Liver (tissue), 3 donors: ENCODE results near the gene LAMB3.

Experiments used
- GABPA ChIP-seq, 2 donors: IDR thresholded peaks in 1 of 2; conservative IDR thresholded peaks in 1 of 2; 2 replicates each; pipeline ENCODE4 v1.6.1; 2016; ENCODE audit warnings: antibody characterized with exemption in 2 of 2, mild to moderate bottlenecking in 1 of 2, moderate library complexity in 1 of 2
- NR2F2 ChIP-seq: IDR thresholded peaks from 2 replicates; pipeline ENCODE4 v1.6.1; 2016; ENCODE audit warnings: antibody characterized with exemption
- RAD21 ChIP-seq, 2 donors: IDR thresholded peaks; 2 replicates each; pipeline ENCODE4 v1.6.1; 2016; ENCODE audit warnings: antibody characterized with exemption in 2 of 2, mild to moderate bottlenecking in 2 of 2
- YY1 ChIP-seq: IDR thresholded peaks from 2 replicates; pipeline ENCODE4 v1.6.1; 2016; ENCODE audit warnings: antibody characterized with exemption, mild to moderate bottlenecking
- TF ChIP-seq, protein P1 (sequence below): fragments of 150-350 bp; IDR thresholded peaks from 2 replicates; pipeline ENCODE4 v1.5.1; 2017; ENCODE audit warnings: improper control_type of control experiment, low read depth, low read length; ENCODE audit not compliant: missing input control
- TF ChIP-seq, protein P2 (sequence below): IDR thresholded peaks from 2 replicates; pipeline ENCODE4 v1.6.1; 2016; ENCODE audit warnings: antibody characterized with exemption
- TF ChIP-seq, protein P3 (sequence below): IDR thresholded peaks from 2 replicates; pipeline ENCODE4 v1.6.1; 2016; ENCODE audit warnings: antibody characterized with exemption
- TF ChIP-seq, protein P4 (sequence below): IDR thresholded peaks from 2 replicates; pipeline ENCODE4 v1.6.1; 2016; ENCODE audit warnings: antibody characterized with exemption
- TF ChIP-seq, protein P5 (sequence below): IDR thresholded peaks from 2 replicates; pipeline ENCODE4 v1.6.1; 2016; ENCODE audit warnings: antibody characterized with exemption, mild to moderate bottlenecking
- donor health status: healthy.
- donor health status: healthy.

DNA sequence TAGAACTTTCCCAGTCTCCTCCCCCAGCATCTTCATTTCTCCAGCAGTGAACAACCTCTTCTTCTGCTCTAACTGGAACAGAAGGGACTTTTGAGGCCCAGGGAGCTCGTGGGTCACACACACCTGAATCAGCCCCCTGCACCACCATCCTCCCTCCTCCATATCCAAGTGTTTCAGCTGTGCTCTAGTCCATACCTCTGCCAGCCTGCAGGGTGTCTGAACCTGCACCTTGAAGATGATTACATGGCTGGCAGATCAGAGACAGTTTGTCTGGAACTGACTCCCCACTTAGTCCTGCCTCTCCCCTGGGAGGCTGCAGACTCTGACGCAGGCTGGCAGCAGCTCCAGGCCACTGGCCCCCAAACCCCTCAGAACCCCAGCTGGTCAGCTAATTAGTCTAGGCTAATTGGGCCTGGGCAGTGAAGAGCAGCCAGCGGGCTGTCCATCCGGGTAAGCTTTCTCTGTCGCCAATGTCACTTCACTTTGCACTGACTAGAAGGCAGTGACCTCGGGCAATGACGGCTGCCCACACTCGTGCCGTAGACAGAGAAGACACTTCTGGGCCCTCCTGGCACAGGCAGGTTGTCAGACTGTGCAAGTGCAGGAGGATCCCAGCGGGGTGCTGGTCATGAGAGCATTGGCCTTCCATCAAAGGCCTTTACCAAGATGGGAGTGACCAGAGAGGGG, 56.5 kb downstream of the LAMB3 start:
- TF ChIP-seq, protein P1, sequence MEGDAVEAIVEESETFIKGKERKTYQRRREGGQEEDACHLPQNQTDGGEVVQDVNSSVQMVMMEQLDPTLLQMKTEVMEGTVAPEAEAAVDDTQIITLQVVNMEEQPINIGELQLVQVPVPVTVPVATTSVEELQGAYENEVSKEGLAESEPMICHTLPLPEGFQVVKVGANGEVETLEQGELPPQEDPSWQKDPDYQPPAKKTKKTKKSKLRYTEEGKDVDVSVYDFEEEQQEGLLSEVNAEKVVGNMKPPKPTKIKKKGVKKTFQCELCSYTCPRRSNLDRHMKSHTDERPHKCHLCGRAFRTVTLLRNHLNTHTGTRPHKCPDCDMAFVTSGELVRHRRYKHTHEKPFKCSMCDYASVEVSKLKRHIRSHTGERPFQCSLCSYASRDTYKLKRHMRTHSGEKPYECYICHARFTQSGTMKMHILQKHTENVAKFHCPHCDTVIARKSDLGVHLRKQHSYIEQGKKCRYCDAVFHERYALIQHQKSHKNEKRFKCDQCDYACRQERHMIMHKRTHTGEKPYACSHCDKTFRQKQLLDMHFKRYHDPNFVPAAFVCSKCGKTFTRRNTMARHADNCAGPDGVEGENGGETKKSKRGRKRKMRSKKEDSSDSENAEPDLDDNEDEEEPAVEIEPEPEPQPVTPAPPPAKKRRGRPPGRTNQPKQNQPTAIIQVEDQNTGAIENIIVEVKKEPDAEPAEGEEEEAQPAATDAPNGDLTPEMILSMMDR: no peak
- TF ChIP-seq NR2F2 (no peak), GABPA (IDR thresholded peaks at IDR 0.05 in 1 of 2, conservative IDR thresholded peaks at IDR 0.05 in 1 of 2) (no peak), RAD21 (IDR thresholded peaks at IDR 0.05) (no peak), YY1 (no peak)
- TF ChIP-seq, protein P2, sequence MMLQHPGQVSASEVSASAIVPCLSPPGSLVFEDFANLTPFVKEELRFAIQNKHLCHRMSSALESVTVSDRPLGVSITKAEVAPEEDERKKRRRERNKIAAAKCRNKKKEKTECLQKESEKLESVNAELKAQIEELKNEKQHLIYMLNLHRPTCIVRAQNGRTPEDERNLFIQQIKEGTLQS: no peak
- TF ChIP-seq, protein P3, sequence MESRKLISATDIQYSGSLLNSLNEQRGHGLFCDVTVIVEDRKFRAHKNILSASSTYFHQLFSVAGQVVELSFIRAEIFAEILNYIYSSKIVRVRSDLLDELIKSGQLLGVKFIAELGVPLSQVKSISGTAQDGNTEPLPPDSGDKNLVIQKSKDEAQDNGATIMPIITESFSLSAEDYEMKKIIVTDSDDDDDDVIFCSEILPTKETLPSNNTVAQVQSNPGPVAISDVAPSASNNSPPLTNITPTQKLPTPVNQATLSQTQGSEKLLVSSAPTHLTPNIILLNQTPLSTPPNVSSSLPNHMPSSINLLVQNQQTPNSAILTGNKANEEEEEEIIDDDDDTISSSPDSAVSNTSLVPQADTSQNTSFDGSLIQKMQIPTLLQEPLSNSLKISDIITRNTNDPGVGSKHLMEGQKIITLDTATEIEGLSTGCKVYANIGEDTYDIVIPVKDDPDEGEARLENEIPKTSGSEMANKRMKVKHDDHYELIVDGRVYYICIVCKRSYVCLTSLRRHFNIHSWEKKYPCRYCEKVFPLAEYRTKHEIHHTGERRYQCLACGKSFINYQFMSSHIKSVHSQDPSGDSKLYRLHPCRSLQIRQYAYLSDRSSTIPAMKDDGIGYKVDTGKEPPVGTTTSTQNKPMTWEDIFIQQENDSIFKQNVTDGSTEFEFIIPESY: no peak
- TF ChIP-seq, protein P4, sequence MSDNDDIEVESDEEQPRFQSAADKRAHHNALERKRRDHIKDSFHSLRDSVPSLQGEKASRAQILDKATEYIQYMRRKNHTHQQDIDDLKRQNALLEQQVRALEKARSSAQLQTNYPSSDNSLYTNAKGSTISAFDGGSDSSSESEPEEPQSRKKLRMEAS: no peak
- TF ChIP-seq, protein P5, sequence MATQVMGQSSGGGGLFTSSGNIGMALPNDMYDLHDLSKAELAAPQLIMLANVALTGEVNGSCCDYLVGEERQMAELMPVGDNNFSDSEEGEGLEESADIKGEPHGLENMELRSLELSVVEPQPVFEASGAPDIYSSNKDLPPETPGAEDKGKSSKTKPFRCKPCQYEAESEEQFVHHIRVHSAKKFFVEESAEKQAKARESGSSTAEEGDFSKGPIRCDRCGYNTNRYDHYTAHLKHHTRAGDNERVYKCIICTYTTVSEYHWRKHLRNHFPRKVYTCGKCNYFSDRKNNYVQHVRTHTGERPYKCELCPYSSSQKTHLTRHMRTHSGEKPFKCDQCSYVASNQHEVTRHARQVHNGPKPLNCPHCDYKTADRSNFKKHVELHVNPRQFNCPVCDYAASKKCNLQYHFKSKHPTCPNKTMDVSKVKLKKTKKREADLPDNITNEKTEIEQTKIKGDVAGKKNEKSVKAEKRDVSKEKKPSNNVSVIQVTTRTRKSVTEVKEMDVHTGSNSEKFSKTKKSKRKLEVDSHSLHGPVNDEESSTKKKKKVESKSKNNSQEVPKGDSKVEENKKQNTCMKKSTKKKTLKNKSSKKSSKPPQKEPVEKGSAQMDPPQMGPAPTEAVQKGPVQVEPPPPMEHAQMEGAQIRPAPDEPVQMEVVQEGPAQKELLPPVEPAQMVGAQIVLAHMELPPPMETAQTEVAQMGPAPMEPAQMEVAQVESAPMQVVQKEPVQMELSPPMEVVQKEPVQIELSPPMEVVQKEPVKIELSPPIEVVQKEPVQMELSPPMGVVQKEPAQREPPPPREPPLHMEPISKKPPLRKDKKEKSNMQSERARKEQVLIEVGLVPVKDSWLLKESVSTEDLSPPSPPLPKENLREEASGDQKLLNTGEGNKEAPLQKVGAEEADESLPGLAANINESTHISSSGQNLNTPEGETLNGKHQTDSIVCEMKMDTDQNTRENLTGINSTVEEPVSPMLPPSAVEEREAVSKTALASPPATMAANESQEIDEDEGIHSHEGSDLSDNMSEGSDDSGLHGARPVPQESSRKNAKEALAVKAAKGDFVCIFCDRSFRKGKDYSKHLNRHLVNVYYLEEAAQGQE: no peak
